Neural crest cell (in vitro differentiated cells): ENCODE measurements around the gene TCEA2. TPM values are rescaled to one million over a fixed set of nuclear protein-coding genes. Genes with fewer than 3 reads are reported as not detected.

Experiments
- DNase-seq: peaks from one replicate; pipeline ENCODE4 v3.0.0; 2021; ENCODE audit warnings: low read depth, mixed read lengths, low spot score
- H3K27ac Mint-ChIP-seq: one replicate; pipeline ENCODE4 v1.8.0; 2021; ENCODE audit warnings: mild to moderate bottlenecking, mixed read lengths; ENCODE audit not compliant: unreplicated experiment
- H3K27me3 Mint-ChIP-seq: 2 replicates; pipeline ENCODE4 v1.8.0; 2021; ENCODE audit warnings: low read depth, mild to moderate bottlenecking, mixed read lengths
- H3K36me3 Mint-ChIP-seq: 2 replicates; pipeline ENCODE4 v1.8.0; 2021; ENCODE audit warnings: low read depth, mild to moderate bottlenecking, mixed read lengths
- H3K4me1 Mint-ChIP-seq: 2 replicates; pipeline ENCODE4 v1.8.0; 2021; ENCODE audit warnings: mixed read lengths
- H3K4me3 Mint-ChIP-seq: one replicate; pipeline ENCODE4 v1.8.0; 2021; ENCODE audit warnings: mild to moderate bottlenecking, mixed read lengths
- H3K9me3 Mint-ChIP-seq: 2 replicates; pipeline ENCODE4 v1.8.0; 2021; ENCODE audit warnings: mixed read lengths
- CTCF ChIP-seq: fragments of 200-600 bp; sonication (generic); conservative IDR thresholded peaks from 2 replicates; pipeline ENCODE4 v1.5.0; 2021; ENCODE audit warnings: antibody characterized with exemption, mild to moderate bottlenecking
- long read RNA-seq: library from polyadenylated mRNA; unstranded; transcript quantifications from one replicate; pipeline ENCODE4 v2.0.0, GENCODE V29; 2020
- total RNA-seq: library from RNA; stranded (reverse); gene quantifications from 2 replicates; pipeline ENCODE4 v1.2.1, GENCODE V29; 2021

TCEA2 gene
- total RNA-seq = 82.5 and 83.3 TPM in 2 replicates
- long read RNA-seq, partial matches to known transcripts = 0 of 3 reads
- long read RNA-seq, other reads (novel, unspliced or antisense) = 1 of 3 reads

GRCh38 chr20:64062596-64063388 lies at the start of gene TCEA2:
TSS of gene TCEA2 (plus strand) at chr20:64063198. CDS start at chr20:64063313, 115 bp downstream.
- Mint-ChIP-seq H3K36me3 (no peaks in the 10 kb centered on the region), H3K27ac (peak within 1 kb of the TSS; percentile 96), H3K4me3 (peak within 1 kb of the TSS; percentile 96), H3K9me3 (no peaks in the 10 kb centered on the region), H3K4me1 (peaks cover 24% of the 10 kb centered on the region), H3K27me3 (peaks cover 2% of the 10 kb centered on the region)
- peak; percentile 91 for DNase-seq
- no peak for TF ChIP-seq CTCF

- Mint-ChIP-seq H3K27me3 (no peaks in the 10 kb centered on the region), H3K9me3 (no peaks in the 10 kb centered on the region), H3K27ac (no peak overlapping the region), H3K4me3 (no peak overlapping the region), H3K4me1 (no peaks in the 10 kb centered on the region), H3K36me3 (peaks cover 15% of the 10 kb centered on the region)
- no peak for DNase-seq
- no peak for TF ChIP-seq CTCF
Measured at GRCh38 chr20:64015635-64016034, 47.4 kb upstream of the TCEA2 start.

GRCh38 chr20:64021124-64021975 lies 41.6 kb upstream of the TCEA2 start:
- no peak for TF ChIP-seq CTCF
- H3K36me3 Mint-ChIP-seq = peaks cover 13% of the 10 kb centered on the region
- no peak for DNase-seq
- no peak overlapping the region for H3K4me3 Mint-ChIP-seq
- no peak overlapping the region for H3K27ac Mint-ChIP-seq
- H3K9me3 Mint-ChIP-seq = no peaks in the 10 kb centered on the region
- H3K27me3 Mint-ChIP-seq = no peaks in the 10 kb centered on the region
- peaks cover 4% of the 10 kb centered on the region for H3K4me1 Mint-ChIP-seq

- Mint-ChIP-seq H3K36me3 (peaks cover 7% of the 10 kb centered on the region), H3K27ac (no peak overlapping the region), H3K27me3 (no peaks in the 10 kb centered on the region), H3K4me3 (no peak overlapping the region), H3K4me1 (peaks cover 4% of the 10 kb centered on the region), H3K9me3 (no peaks in the 10 kb centered on the region)
- DNase-seq = no peak
- no peak for TF ChIP-seq CTCF
Measured at GRCh38 chr20:64022671-64023360, 40.2 kb upstream of the TCEA2 start.
